Upper lobe of right lung (tissue), 1 donor: ENCODE results near the gene GPR45. TPM values are rescaled to one million over a fixed set of nuclear protein-coding genes. Genes with fewer than 3 reads are reported as not detected.

Source experiments
- total RNA-seq: library from RNA; stranded (reverse); fragmentation: NEBNext Ultra II Directional; extraction: Animal tissue kit (Norgen Biotek cat#: 25700); gene quantifications from one replicate; pipeline ENCODE4 v1.2.1, GENCODE V29; 2021
- donor health status: DM: no; HTN: yes; CAD: no; lungs with severe emphysema.

GPR45 gene
- total RNA-seq, 1 donor from 2014 or later: not detected

Other genes with a start within 250 kb of the GPR45 start
- 17.0 TPM for gene MRPS9, start 203.7 kb upstream of the GPR45 start, total RNA-seq
- gene TGFBRAP1, start 88.0 kb downstream of the GPR45 start, total RNA-seq: 22.9 TPM
- 18.0 TPM for gene C2orf49, start 95.8 kb downstream of the GPR45 start, total RNA-seq
- gene FHL2, start 157.3 kb downstream of the GPR45 start, total RNA-seq: 13.8 TPM